Activated naive CD8-positive, alpha-beta T cell treated with anti-CD3 and anti-CD28 coated beads, Interleukin-2, amount 50 U/mL, for 16 hours (primary cell): Measurements from ENCODE around the gene GLRX3.

Experiments used
- DNase-seq: peaks from one replicate; pipeline ENCODE4 v3.0.0-alpha.2; 2020; ENCODE audit warnings: low read depth, low spot score

The GLRX3 gene

GRCh38 chr10:130137659-130138478, 1.7 kb downstream of the GLRX3 start:
- DNase-seq: no peak

GRCh38 chr10:130138479-130138866, 2.3 kb downstream of the GLRX3 start:
- DNase-seq: no peak

- DNase-seq: no peak
Measured at GRCh38 chr10:130140425-130140824, 4.2 kb downstream of the GLRX3 start.

GRCh38 chr10:130141038-130141437, 4.8 kb downstream of the GLRX3 start:
- no peak for DNase-seq

- no peak for DNase-seq
Measured at GRCh38 chr10:130141460-130141859, 5.3 kb downstream of the GLRX3 start.

- no peak for DNase-seq
Measured at GRCh38 chr10:130141878-130142277, 5.7 kb downstream of the GLRX3 start.

- DNase-seq: no peak
Measured at GRCh38 chr10:130146042-130146441, 9.9 kb downstream of the GLRX3 start.

- DNase-seq: no peak
Measured at GRCh38 chr10:130159192-130159794, 23.1 kb downstream of the GLRX3 start.

GRCh38 chr10:130160775-130161174, 24.6 kb downstream of the GLRX3 start:
- no peak for DNase-seq

- DNase-seq: no peak
Measured at GRCh38 chr10:130161331-130161730, 25.1 kb downstream of the GLRX3 start.

GRCh38 chr10:130167193-130167592, 31.0 kb downstream of the GLRX3 start:
- DNase-seq: no peak

- no peak for DNase-seq
Measured at GRCh38 chr10:130167707-130168106, 31.5 kb downstream of the GLRX3 start.

- DNase-seq: no peak
Measured at GRCh38 chr10:130169136-130169859, 33.1 kb downstream of the GLRX3 start.

- DNase-seq: no peak
Measured at GRCh38 chr10:130171196-130171595, 35.0 kb downstream of the GLRX3 start.

GRCh38 chr10:130174328-130174727, 38.1 kb downstream of the GLRX3 start:
- DNase-seq: no peak

- DNase-seq: no peak
Measured at GRCh38 chr10:130175074-130175473, 38.9 kb downstream of the GLRX3 start.

- DNase-seq: no peak
Measured at GRCh38 chr10:130177250-130177649, 41.1 kb downstream of the GLRX3 start.

GRCh38 chr10:130179640-130180039, 43.4 kb downstream of the GLRX3 start:
- DNase-seq: no peak

- no peak for DNase-seq
Measured at GRCh38 chr10:130180416-130180815, 44.2 kb downstream of the GLRX3 start.

- DNase-seq: no peak
Measured at GRCh38 chr10:130181858-130182257, 45.7 kb downstream of the GLRX3 start.

GRCh38 chr10:130185591-130185990, 49.4 kb downstream of the GLRX3 start:
- DNase-seq: no peak
